OCI-LY7 (cell line): ENCODE results near the gene MGST2.

ENCODE experiments used
- EZH2phosphoT487 ChIP-seq: fragments of 200-600 bp; sonication (generic); IDR thresholded peaks from 2 replicates; pipeline ENCODE4 v1.6.1; 2018; ENCODE audit warnings: low read depth, borderline replicate concordance, mild to moderate bottlenecking, mixed run types, antibody characterized with exemption, low read length, moderate library complexity, mixed read lengths
- TF ChIP-seq, protein P1 (sequence below): fragments of 200-600 bp; sonication (generic); conservative IDR thresholded peaks from 2 replicates; pipeline ENCODE4 v1.5.1; 2014; ENCODE audit warnings: mild to moderate bottlenecking, antibody characterized with exemption, low read length, moderate library complexity, mixed read lengths

DNA sequence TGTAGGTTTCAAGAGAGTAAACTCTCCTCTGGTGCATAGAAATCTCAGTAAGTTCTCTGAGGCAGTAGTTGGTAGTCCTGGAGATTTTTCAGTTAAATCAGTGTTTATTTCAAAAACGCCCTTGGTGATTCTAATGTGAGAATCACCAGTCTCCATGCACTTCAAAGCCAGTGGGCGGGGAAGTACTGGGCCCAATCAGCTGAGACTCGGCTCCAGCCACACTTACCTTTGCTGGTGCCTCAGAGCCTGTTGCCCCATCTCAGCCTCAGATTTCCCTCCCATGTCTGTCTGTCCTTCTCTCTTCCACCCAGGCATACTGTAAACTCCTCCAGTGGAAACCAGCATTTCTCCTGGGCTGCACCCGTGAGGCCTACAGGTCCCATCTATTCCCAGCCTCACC lies 7.4 kb upstream of the MGST2 start:
- TF ChIP-seq, protein P1, sequence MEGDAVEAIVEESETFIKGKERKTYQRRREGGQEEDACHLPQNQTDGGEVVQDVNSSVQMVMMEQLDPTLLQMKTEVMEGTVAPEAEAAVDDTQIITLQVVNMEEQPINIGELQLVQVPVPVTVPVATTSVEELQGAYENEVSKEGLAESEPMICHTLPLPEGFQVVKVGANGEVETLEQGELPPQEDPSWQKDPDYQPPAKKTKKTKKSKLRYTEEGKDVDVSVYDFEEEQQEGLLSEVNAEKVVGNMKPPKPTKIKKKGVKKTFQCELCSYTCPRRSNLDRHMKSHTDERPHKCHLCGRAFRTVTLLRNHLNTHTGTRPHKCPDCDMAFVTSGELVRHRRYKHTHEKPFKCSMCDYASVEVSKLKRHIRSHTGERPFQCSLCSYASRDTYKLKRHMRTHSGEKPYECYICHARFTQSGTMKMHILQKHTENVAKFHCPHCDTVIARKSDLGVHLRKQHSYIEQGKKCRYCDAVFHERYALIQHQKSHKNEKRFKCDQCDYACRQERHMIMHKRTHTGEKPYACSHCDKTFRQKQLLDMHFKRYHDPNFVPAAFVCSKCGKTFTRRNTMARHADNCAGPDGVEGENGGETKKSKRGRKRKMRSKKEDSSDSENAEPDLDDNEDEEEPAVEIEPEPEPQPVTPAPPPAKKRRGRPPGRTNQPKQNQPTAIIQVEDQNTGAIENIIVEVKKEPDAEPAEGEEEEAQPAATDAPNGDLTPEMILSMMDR, result no peak
- TF ChIP-seq EZH2phosphoT487, result no peak
